Activated T-cell treated with anti-CD3 and anti-CD28 coated beads, Interleukin-2, amount 50 U/mL, for 48 hours (primary cell): ENCODE results near the gene EFNA1.
"Not testable (repeated sequence)": the region's sequence is repeated elsewhere in the genome, so short reads cannot be mapped to it uniquely, and the experiment has no call there.

Source experiments
- DNase-seq, 2 experiments: peaks; one replicate each; pipeline ENCODE4 v3.0.0-alpha.2; 2020

The EFNA1 gene

DNA sequence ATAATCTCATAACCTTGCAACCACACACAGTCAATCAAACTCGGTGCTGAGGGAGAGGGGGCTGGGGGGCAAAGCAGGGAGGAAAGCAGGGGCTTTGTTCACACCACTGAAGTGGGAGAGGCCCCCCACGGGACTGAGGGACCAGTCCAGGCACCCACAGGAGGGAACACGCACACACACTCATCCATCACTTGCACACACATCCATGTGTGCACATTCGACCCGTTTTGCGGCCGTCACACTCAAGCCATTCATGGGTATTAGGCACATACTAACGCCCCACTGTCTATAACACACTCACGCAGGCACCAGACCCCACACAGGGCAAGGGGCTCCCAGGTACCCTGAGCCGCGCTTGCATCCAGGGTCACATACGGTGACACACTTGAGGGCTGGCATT is 35.0 kb upstream of the EFNA1 start:
- DNase-seq = no peak

DNA sequence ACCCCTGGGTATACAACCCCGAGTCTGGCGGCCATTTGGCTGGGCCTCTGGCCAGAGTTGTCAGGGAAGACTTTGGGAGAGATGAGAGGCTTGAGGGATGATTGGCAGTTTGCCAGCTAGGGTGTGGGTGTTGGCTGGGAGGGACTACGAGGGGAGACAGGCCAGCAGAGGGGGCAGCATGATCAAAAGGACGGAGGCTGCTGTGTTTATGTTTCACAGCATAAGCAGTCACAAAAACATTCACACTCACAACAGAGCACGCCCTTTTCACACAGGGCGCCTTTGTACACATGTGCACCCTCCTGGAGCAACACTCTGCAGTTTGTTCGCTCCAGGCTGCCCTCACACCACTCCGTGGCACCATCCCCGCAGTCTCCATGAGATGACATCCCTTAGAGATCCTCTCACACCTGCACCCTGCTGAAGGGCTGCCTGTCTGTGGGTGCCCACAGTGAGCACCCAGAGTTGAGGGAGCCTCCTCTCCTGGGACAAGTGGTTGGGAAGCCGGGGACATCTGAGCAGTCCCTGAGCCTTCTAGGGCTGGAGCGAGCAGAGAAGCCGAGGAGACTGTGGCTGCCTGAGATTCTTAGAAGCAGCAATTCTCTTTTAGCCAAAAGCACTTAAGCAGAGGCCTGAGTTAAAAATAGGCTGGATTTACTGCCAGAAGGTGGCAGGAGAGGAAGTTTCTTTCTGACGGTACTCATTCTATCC is 33.6 kb upstream of the EFNA1 start:
- DNase-seq = no peak

DNA sequence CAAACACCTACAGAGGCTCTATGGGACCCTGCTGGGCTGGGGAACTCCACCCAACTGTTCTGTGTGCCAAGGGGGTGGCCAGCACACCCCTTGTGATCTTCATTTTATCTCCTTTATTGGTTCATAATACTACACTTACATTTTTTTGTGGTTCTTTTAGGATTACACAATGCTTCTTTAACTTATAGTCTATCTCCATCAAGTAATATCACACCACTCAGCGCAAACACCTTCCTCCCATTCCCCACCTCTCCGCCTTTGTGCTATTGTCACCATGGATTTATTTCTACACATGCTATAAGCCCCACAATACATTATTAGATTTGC is 33.1 kb upstream of the EFNA1 start:
- DNase-seq = no peak

DNA sequence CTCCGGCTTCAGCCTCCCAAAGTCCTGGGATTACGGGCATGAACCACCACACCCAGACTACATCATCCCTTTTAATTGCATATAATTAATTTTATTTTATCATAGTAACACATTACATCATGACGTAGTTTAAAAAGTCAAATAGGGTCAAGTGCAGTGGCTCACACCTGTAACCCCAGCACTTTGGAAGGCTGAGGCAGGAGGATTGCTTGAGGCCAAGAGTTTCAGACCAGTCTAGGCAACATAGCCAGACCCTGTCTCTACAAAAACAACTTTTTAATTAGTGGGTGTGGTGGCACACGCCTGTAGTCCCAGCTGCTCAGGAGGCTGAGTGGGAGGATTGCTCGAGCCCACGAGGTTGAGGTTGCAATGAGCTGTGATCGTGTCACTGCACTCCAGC is 28.3 kb upstream of the EFNA1 start:
- no peak for DNase-seq

DNA sequence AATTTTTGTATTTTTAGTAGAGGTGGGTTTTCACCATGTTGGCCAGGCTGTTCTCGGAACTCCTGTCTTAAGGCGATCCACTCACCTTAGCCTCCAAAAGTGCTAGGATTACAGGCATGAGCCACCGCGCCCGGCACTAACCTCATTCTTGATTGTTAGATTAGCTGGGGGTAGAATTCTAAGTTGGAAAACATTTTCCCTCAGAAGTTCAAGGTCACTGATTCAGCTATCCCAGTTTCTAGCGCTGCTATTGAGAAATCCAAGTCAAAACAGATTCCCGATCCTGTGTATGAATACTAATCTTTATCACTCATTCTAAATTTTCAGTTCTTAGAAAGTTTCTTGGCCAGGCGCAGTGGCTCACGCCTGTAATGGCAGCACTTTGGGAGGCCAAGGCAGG is 24.4 kb upstream of the EFNA1 start:
- no peak for DNase-seq

DNA sequence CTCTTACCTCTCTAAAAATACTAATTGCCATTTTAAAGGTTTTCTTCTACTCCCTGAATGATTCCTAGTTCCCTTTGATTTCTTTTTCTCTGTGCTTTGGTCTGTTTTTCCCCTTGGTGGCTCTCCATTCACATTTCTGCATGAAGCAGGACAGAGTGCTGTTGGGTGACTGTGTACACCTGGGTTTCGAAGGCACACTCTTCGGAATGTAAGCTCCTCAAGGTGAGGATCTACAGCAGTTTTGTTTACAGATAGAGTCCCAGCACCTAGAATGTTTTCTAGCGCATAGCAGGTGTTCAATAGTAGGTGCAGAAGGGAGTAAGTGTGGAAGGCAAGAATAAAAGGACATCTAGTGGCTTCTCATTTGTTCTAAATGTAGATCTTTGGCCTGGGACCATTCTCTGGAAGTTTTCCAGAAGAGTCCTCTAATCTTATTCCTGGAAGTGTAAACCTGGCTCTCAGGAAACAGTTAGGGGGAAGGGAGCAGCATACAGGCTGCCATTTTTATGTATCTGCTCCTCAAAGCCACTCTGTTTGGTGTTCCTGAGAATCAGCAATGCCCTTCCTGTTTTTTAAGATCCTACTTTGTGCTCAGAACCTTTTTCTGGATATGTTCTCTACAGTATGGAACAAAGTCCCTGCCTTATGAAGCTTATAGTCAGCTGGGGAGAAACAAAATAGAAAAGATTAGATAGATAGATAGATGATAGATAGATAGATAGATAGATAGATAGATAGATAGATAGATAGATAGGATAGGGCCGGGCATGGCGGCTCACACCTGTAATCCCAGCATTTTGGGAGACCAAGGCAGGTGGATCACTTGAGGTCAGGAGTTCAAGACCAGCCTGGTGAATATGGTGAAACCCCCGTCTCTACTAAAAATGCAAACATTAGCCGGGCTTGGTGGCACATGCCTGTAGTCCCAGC is 22.8 kb upstream of the EFNA1 start:
- no peak for DNase-seq

DNA sequence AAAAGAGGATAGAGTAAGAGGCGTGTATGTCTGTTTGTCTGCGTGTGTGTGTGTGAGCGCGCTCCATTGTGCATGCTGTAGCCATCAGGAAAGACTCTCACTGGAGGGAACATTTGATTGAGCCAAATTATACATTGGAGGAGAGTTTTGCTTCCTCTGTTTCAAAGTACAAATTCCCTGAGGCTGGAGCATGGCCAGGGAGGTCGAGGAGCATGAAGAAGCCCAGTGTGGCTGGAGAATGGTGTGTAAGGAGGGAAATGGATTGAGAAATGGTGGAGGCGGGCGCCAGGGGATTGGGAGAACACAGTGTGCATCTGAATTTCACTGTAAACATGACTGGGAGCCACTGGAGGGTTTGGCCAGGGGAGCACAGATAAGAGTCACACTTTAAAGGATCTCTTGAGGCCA is 22.1 kb upstream of the EFNA1 start:
- no peak for DNase-seq

DNA sequence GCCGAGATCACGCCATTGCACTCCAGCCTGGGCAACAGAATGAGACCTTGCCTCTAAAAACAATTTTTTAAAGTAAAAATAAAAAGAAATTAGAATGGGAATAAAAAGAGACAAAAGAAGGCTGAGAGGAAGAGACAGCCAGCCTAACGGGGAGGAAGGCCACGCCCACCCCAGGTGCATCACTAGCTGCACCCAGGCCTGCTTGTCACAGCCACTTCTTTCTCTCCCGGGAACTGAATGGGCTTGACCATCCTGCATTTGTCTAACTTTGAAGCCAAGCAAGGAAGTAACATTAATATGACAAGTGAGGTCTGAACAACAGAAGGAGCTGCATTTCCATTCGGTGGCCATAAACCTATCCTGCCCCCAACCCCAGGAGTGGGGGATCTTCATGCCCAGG is 20.8 kb upstream of the EFNA1 start:
- DNase-seq = no peak

DNA sequence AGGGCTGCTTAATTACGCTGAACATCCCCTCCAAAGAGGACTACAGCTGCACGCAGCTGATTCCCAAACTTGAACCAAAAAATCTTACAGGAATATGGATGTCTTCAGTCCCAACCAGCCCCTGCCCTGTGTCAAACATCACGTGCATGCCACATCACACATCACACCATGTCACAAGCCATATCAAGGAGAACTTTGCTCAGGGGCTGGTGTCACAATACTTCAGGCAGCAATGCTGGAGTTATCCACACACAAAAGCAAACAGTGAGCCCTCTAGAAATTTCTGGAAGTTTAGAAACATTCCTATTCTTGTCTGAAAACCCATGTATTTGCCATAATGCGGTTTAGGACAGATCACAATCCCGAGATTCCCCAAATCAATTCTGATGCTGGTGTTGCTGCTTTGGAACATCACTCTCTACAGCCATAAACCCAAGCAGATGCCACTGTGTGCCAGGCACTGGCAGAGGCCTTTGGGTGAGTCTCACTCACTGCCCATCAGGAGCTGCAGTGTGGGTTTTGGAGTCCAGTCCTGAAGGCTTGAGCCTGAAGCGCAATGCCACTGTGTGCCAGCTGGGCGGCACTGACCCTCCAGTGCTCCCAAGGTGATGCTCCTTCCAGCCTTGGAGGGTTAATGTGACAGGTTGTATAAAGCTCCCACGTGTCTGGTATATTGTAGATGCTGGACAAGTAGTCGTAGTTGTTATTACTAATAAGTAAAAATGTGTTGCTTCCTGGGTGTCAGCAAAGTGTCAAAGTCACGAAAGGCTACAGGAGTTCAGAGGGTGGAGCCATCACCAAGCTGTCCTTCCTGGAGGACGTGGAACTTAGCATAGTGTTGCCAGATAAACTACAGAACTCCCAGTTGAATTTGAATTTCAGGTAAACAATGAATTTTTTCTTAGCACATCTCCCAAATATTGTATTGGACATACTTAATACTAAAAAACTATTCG is 20.1 kb upstream of the EFNA1 start:
- DNase-seq = no peak

DNA sequence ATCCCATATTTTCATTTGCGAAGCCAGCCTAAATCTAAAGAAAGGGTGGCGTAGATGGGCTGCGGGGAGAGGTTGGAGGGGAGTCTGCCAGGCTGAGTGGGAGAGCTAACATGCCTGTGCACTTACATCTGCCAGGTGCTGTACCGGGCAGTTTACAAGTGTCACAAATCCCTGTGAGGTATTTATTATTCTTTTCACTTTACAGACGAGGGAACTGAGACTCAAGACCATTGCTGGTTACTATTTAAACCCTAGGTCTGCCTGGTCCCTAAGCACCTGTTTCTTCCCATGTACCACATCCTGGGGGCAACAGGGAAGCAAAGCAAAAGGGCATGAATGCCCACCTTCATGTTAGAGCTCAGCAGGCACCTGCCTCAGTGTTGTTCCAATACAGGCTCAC is 19.4 kb upstream of the EFNA1 start:
- DNase-seq = no peak

DNA sequence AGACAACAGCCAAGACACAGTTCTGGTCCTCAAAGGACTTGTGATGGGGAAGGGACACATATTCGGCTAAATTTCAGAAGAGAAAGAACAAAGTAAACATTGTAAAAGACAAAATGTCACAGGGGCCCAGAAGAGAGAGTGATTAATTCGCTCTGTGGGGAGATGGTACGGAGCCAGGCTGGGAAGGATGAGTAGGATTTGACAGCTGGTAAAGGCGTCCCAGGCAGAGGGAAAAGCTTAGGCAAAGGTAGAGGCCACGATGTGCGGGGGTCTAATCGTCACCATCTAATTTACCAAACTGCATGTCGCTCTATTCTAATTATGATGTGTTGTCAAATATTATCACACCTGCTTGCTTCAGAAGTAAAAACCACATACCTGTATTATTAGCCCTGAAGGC is 17.3 kb upstream of the EFNA1 start:
- DNase-seq = no peak

DNA sequence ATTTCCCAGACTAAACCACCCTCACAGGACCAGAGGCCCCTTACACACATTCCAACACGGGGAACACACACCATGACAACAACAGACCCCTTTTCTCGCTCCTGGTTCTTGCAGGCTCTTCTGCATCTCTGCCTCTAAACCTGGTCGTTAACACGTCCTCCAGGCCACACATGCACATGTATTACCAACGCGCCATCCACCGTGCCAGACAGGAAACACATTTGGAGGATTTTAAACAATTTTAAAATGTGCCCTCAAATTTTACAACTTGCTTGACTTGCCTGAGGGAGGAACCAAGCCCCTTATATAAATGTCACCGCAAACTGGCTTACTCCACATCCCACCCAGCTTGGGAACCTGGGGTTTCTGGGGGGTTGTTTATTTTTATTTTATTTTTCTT is 16.9 kb upstream of the EFNA1 start:
- no peak for DNase-seq

DNA sequence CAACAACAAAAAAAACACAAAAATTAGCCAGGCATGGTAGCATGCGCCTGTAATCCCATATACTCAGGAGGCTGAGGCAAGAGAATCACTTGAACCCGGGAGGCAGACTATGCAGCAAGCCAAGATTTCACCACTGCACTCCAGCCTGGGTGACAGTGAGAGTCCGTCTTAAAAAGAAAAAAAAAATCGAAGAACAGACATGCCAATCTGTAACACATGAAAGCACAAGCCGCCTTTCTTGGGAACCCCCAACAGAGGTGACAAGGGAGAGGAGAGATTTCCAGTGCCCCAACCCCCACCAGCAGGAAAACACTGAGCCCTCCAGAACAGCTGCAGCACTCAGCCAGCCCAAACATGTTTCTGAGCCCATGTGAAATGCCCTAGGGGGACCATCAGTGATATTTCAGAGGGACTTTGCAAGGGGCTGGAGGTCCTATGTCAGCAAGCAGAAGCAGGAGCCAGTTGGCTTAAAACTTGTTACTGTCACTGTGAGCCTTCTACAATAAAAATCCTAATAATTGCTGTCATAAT is 14.2 kb upstream of the EFNA1 start:
- DNase-seq = no peak

DNA sequence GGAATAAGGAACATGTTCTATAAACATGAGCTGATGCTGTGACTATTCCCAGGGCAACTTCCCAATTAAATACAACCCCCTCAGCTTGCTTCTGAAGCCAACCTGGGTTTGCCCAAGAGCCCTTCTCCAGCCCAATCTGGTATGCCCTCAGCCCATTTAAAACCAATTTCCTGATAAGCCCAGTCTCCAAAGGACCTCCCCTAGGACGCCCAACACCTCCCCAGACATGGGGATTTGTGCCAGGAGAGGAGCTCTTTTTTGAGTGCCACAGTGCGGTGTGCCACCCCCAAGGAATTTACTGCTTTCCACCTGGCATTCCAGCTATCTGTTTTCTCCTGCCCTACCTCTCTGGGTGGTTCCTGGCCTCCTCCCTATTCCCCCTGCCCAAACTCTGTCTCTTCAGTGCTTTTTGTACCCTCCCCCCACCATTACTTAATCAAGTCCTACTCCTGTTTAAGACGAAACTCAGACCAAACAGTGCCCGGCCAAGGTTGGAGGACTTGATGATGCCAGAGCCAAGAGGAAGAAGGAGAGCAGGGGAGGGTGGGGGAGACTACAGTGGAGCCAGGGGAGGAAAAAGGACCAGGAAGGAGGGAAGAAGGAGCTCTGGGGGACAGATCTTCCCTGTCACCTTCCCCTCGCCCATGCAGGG is 11.4 kb upstream of the EFNA1 start:
- no peak for DNase-seq

DNA sequence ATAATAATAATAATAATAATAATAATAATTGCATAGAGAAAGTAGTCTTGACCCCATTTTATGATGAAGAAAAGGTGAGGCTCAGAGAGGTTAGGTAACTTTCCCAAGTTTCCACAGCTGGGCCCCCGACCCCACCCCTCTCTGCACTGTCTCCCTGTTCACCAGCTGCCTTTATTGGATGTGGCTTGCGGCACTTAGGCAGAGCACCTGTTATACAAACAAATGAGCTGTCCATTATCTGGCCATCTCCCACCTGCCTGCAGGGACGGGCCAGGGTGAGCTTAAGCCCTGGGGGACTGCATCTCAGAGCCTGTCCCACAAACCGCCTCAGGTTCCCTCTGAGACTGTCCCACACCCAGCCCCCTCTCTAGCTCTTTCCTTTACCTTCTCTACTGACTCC is 10.1 kb upstream of the EFNA1 start:
- DNase-seq = no peak

DNA sequence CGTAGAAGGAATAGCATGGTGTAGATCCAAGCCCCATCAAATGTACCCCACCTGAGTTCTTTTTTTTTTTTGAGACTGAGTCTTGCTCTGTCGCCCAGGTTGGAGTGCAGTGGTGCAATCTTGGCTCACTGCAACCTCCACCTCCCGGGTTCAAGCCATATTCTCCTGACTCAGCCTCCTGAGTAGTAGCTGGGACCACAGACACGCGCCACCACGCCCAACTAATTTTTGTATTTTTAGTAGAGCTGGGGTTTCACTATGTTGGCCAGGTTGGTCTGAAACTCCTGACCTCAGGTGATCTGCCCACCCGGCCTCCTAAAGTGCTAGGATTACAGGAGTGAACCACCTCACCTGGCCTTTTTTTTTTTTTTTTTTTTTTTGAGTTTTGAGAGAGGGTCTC is 9.6 kb upstream of the EFNA1 start:
- not testable (repeated sequence) for DNase-seq

DNA sequence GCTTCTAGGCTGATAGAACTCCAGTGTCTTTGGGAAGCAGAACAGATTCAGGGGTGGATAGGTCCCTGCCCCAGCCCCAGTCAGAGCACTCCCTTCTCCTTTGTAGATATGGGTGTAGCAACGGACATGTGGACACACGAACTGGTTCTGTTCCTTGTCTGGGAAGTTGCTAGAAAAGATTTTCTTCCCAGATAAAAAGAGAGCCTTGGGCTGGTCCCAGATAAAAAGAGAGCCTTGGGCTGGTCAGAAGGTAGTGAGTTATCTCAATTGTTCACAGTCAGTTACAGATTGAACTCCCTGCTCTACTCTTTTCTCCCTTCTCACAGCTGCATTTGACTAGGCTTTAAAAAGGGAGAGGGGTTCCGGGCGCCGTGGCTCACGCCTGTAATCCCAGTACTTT is 7.4 kb upstream of the EFNA1 start:
- DNase-seq = no peak

DNA sequence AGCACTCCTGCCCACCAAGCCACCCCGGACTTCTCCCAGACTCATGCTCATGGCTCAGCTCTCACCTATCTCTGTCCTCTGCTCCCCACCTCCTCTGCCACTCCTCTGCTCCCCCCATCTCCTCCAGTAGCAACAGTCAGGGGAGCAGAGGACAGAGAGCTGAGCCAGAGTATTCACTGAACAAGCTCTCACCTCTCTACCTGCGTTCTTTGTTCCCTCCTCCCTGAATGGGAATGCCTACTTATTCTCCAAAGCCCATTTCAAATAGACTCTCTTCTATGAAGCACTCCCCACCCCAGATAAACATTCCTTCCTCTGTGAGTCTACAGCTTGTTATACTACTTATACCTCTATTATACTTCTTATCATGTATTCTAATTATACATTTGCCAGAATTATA is 6.4 kb upstream of the EFNA1 start:
- no peak for DNase-seq

DNA sequence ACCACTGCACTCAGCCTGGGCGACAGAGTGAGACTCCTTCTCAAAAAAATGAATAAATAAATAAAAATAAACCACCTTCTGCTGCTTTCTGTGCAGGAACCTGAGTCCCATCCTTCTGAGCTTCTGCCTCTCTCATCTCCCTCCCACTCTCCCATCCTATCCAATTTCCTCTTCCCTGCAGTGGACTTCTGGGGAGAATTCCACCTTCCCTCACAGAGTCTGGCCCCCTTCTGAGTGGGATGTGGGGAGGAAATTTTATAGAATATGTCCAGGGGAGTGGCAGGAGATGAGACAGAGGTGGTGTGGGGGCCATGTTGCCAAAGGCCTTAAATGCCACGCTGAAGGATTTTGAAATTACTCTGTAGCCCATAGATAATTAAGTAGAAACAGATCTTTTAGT is 5.4 kb upstream of the EFNA1 start:
- no peak for DNase-seq

DNA sequence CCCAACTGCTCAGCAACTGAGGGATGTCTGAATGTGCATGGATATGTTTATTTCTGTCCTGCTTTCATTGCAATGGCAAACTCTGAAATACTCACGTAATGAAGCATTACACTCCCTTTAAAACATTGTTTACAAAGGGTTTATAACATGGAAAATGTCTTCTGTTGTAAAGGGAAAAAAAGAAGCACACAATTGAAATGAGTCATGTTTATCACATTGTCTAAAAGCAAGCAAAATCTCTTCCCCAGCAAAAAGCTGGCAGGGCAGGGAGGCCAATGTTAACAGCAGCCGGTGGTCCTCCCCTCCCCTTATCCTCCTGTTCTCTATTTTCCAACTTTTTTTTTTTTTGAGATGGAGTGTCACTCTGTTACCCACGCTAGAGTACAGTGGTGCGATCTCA is 3.9 kb upstream of the EFNA1 start:
- no peak for DNase-seq

DNA sequence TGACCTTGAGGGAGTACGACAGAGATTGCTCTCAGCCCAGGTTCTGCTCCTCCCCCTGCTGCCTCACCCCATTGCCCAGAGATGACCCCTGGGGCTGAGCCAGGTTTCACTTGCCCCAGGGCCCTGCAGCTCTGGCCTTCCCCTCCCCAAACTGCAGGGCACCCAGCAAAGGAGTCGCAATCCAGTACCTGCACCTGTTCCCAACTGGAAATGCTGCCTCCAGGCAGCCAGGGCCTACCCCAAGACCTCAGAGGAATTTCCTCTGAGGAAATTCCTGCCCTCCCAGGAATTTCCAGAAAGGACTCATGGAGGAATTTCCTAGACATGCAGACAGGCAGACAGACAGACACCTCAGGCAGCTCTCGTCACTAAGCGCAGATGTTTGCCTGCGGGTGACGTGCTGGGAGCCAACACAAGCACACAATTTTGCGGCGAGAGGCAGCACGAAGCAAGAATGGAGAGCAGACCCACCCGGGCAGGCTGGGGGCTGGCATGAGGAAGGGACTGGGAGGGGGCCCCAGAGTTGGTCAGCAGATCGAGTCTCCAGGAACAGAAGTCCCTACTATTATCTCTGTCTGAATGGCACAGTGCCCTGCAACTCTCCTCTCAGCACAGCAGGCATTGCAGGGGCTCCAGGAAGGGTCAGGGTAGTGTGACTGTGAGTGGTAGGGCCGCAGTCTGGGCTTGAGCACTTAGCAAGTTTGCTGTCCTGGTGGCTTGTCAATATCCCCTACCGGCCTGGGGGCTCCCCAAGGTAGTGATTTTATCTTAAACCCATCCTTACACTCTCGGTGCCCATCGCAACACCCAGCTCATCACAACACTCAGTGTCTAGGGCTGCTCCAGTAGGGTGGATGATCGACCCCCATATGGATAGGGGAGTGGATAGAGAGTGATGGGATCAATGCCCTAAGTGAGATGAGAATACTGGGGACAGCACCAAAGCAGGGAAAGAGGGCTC is 2.9 kb upstream of the EFNA1 start:
- no peak for DNase-seq
